Liver (tissue), 9 donors: ENCODE data around the gene SET. TPM values are rescaled to one million over a fixed set of nuclear protein-coding genes. Genes with fewer than 3 reads are reported as not detected.

Experiments used
- DNase-seq: peaks from one replicate; pipeline ENCODE4 v3.0.0-alpha.2; 2017; ENCODE audit warnings: low spot score
- H3K27ac ChIP-seq, 2 donors: one replicate each; pipeline ENCODE4 v1.7.0; 2013; ENCODE audit warnings: inconsistent platforms in 2 of 2, low read length in 2 of 2, control low read depth in 1 of 2, low read depth in 1 of 2, mild to moderate bottlenecking in 1 of 2
- H3K27me3 ChIP-seq, 4 donors: one replicate each; pipeline versions ENCODE4 v1.6.1 to v1.7.0; 2013; ENCODE audit warnings: low read length in 3 of 4, inconsistent platforms in 1 of 4, mild to moderate bottlenecking in 1 of 4, moderate library complexity in 1 of 4; ENCODE audit not compliant: control insufficient read depth in 4 of 4, insufficient read depth in 4 of 4
- H3K36me3 ChIP-seq, 4 donors: one replicate each; pipeline versions ENCODE4 v1.6.1 to v1.7.0; 2013; ENCODE audit warnings: low read length in 3 of 4, mild to moderate bottlenecking in 3 of 4, low read depth in 1 of 4, moderate library complexity in 1 of 4; ENCODE audit not compliant: control insufficient read depth in 4 of 4, insufficient read depth in 3 of 4
- H3K4me1 ChIP-seq, 4 donors: one replicate each; pipeline versions ENCODE4 v1.6.1 to v1.7.0; 2013; ENCODE audit warnings: low read length in 3 of 4, mild to moderate bottlenecking in 3 of 4, moderate library complexity in 1 of 4; ENCODE audit not compliant: control insufficient read depth in 4 of 4, insufficient read depth in 4 of 4
- H3K4me3 ChIP-seq, 3 donors: one replicate each; pipeline versions ENCODE4 v1.6.1 to v1.7.0; 2013; ENCODE audit warnings: low read length in 3 of 3, control low read depth in 1 of 3, low read depth in 1 of 3, mild to moderate bottlenecking in 1 of 3
- H3K9ac ChIP-seq, 2 donors: one replicate each; pipeline ENCODE4 v1.7.0; 2013; ENCODE audit warnings: low read length in 2 of 2, mild to moderate bottlenecking in 2 of 2, moderate library complexity in 2 of 2, control low read depth in 1 of 2, low read depth in 1 of 2
- H3K9me3 ChIP-seq, 4 donors: one replicate each; pipeline versions ENCODE4 v1.6.1 to v1.7.0; 2013; ENCODE audit warnings: low read length in 3 of 4; ENCODE audit not compliant: control insufficient read depth in 4 of 4
- ATF3 ChIP-seq: IDR thresholded peaks from 2 replicates; pipeline ENCODE4 v1.6.1; 2016; ENCODE audit warnings: antibody characterized with exemption
- EGR1 ChIP-seq, 2 donors: IDR thresholded peaks; 2 replicates each; pipeline ENCODE4 v1.6.1; 2016 to 2018; ENCODE audit warnings: antibody characterized with exemption in 2 of 2, low read depth in 2 of 2
- FOXA1 ChIP-seq: IDR thresholded peaks from 2 replicates; pipeline ENCODE4 v1.6.1; 2016; ENCODE audit warnings: antibody characterized with exemption
- FOXA2 ChIP-seq: IDR thresholded peaks from 2 replicates; pipeline ENCODE4 v1.6.1; 2016; ENCODE audit warnings: antibody characterized with exemption
- GABPA ChIP-seq, 2 donors: IDR thresholded peaks in 1 of 2; conservative IDR thresholded peaks in 1 of 2; 2 replicates each; pipeline ENCODE4 v1.6.1; 2016; ENCODE audit warnings: antibody characterized with exemption in 2 of 2, mild to moderate bottlenecking in 1 of 2, moderate library complexity in 1 of 2
- HNF4A ChIP-seq, 2 donors: conservative IDR thresholded peaks; 2 replicates each; pipeline ENCODE4 v1.6.1; 2016; ENCODE audit warnings: antibody characterized with exemption in 2 of 2, mild to moderate bottlenecking in 2 of 2
- HNF4G ChIP-seq: IDR thresholded peaks from 2 replicates; pipeline ENCODE4 v1.6.1; 2016; ENCODE audit warnings: antibody characterized with exemption
- JUND ChIP-seq, 2 donors: IDR thresholded peaks; 2 replicates each; pipeline ENCODE4 v1.6.1; 2016; ENCODE audit warnings: antibody characterized with exemption in 2 of 2
- NR2F2 ChIP-seq: IDR thresholded peaks from 2 replicates; pipeline ENCODE4 v1.6.1; 2016; ENCODE audit warnings: antibody characterized with exemption
- SP1 ChIP-seq: IDR thresholded peaks from 2 replicates; pipeline ENCODE4 v1.6.1; 2018; ENCODE audit warnings: antibody characterized with exemption, mild to moderate bottlenecking
- TAF1 ChIP-seq: conservative IDR thresholded peaks from 2 replicates; pipeline ENCODE4 v1.6.1; 2016; ENCODE audit warnings: antibody characterized with exemption, mild to moderate bottlenecking
- YY1 ChIP-seq: IDR thresholded peaks from 2 replicates; pipeline ENCODE4 v1.6.1; 2016; ENCODE audit warnings: antibody characterized with exemption, mild to moderate bottlenecking
- WGBS: extraction: QIAGEN DNeasy Blood & Tissue Kit; methylation state at CpG from one replicate; pipeline ENCODE4 v1.1.7; 2013; 5-methylcytosine and 5-hydroxymethylcytosine counted together
- polyA plus RNA-seq, 2 donors: library from polyadenylated mRNA; stranded (reverse) in 1 of 2; unstranded in 1 of 2; fragments of 200-250 nt in 1 of 2; fragments of >200 nt in 1 of 2; fragmentation: Nextera tagmentation in 1 of 2; extraction: Ambion mirVana in 1 of 2; gene quantifications; one replicate each; pipeline versions ENCODE4 v1.2.1 to v1.2.3, GENCODE V29; 2013 to 2015
- total RNA-seq, 2 donors: library from RNA; depleted of rRNA; stranded (reverse); fragments of >200 nt; gene quantifications; one replicate each; pipeline ENCODE4 v1.2.3, GENCODE V29; 2014
- TF ChIP-seq, protein P1 (sequence below): IDR thresholded peaks from 2 replicates; pipeline ENCODE4 v1.6.1; 2016; ENCODE audit warnings: antibody characterized with exemption, mild to moderate bottlenecking
- TF ChIP-seq, protein P2 (sequence below): IDR thresholded peaks from 2 replicates; pipeline ENCODE4 v1.6.1; 2016; ENCODE audit warnings: antibody characterized with exemption
- TF ChIP-seq, protein P3 (sequence below): fragments of 150-350 bp; IDR thresholded peaks from 2 replicates; pipeline ENCODE4 v1.5.1; 2017; ENCODE audit warnings: improper control_type of control experiment, low read depth, low read length; ENCODE audit not compliant: missing input control
- donor health status: healthy.
- donor health status: healthy.
- donor health status: healthy.
- donor health status: healthy.
- donor health status: healthy.

The SET gene
- total and polyA plus RNA-seq, 4 donors, result 58.2 to 95.6 (median 69.3) TPM

- peaks cover 0 to 8% (median under 1%) of the 10 kb centered on the region in 4 donors for H3K36me3 ChIP-seq
- no peak for DNase-seq
- no peak overlapping the region for H3K4me3 ChIP-seq
- H3K9ac ChIP-seq, result no peak overlapping the region
- no peak for TF ChIP-seq TAF1
- no peak for TF ChIP-seq HNF4A (conservative IDR thresholded peaks at IDR 0.05)
- TF ChIP-seq GABPA (IDR thresholded peaks at IDR 0.05 in 1 of 2, conservative IDR thresholded peaks at IDR 0.05 in 1 of 2), result no peak
- TF ChIP-seq, protein P1, sequence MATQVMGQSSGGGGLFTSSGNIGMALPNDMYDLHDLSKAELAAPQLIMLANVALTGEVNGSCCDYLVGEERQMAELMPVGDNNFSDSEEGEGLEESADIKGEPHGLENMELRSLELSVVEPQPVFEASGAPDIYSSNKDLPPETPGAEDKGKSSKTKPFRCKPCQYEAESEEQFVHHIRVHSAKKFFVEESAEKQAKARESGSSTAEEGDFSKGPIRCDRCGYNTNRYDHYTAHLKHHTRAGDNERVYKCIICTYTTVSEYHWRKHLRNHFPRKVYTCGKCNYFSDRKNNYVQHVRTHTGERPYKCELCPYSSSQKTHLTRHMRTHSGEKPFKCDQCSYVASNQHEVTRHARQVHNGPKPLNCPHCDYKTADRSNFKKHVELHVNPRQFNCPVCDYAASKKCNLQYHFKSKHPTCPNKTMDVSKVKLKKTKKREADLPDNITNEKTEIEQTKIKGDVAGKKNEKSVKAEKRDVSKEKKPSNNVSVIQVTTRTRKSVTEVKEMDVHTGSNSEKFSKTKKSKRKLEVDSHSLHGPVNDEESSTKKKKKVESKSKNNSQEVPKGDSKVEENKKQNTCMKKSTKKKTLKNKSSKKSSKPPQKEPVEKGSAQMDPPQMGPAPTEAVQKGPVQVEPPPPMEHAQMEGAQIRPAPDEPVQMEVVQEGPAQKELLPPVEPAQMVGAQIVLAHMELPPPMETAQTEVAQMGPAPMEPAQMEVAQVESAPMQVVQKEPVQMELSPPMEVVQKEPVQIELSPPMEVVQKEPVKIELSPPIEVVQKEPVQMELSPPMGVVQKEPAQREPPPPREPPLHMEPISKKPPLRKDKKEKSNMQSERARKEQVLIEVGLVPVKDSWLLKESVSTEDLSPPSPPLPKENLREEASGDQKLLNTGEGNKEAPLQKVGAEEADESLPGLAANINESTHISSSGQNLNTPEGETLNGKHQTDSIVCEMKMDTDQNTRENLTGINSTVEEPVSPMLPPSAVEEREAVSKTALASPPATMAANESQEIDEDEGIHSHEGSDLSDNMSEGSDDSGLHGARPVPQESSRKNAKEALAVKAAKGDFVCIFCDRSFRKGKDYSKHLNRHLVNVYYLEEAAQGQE, result no peak
- TF ChIP-seq JUND (IDR thresholded peaks at IDR 0.05), result no peak
- TF ChIP-seq SP1, result no peak
- TF ChIP-seq HNF4G, result no peak
- peaks cover 0 to 4% (median 2%) of the 10 kb centered on the region in 4 donors for H3K4me1 ChIP-seq
- 75% methylated on average over 8 of the region's 8 CpGs for WGBS
- H3K27ac ChIP-seq, result no peak overlapping the region
- H3K27me3 ChIP-seq, result no peaks in the 10 kb centered on the region
- H3K9me3 ChIP-seq, result no peaks in the 10 kb centered on the region
These were observed 29.0 kb downstream of the SET start for GRCh38 chr9:128718047-128718446.

- no peak overlapping the region for H3K9ac ChIP-seq
- peaks cover 0 to 8% (median under 1%) of the 10 kb centered on the region in 4 donors for H3K36me3 ChIP-seq
- WGBS, result 61% methylated on average over 5 of the region's 5 CpGs
- no peak overlapping the region for H3K4me3 ChIP-seq
- DNase-seq, result no peak
- H3K9me3 ChIP-seq, result no peaks in the 10 kb centered on the region
- H3K27me3 ChIP-seq, result no peaks in the 10 kb centered on the region
- peaks cover 1 to 8% (median 6%) of the 10 kb centered on the region in 4 donors for H3K4me1 ChIP-seq
- TF ChIP-seq JUND (IDR thresholded peaks at IDR 0.05) (no peak), FOXA2 (no peak), FOXA1 (no peak)
- no peak overlapping the region for H3K27ac ChIP-seq
These were observed 29.5 kb downstream of the SET start for GRCh38 chr9:128718475-128718874.

GRCh38 chr9:128719919-128720605, 31.0 kb downstream of the SET start:
- no peak for DNase-seq
- Histone ChIP-seq H3K9me3 (no peaks in the 10 kb centered on the region), H3K36me3 (peaks cover 0 to 8% (median under 1%) of the 10 kb centered on the region in 4 donors), H3K4me3 (no peak overlapping the region), H3K27me3 (no peaks in the 10 kb centered on the region), H3K9ac (no peak overlapping the region), H3K4me1 (peaks cover 4 to 20% (median 14%) of the 10 kb centered on the region in 4 donors), H3K27ac (no peak overlapping the region)
- 94% methylated on average over 30 of the region's 30 CpGs for WGBS
- TF ChIP-seq JUND (IDR thresholded peaks at IDR 0.05), result no peak
- TF ChIP-seq FOXA1, result no peak
- TF ChIP-seq TAF1, result no peak
- TF ChIP-seq HNF4G, result no peak
- no peak for TF ChIP-seq HNF4A (conservative IDR thresholded peaks at IDR 0.05)
- TF ChIP-seq, protein P2, sequence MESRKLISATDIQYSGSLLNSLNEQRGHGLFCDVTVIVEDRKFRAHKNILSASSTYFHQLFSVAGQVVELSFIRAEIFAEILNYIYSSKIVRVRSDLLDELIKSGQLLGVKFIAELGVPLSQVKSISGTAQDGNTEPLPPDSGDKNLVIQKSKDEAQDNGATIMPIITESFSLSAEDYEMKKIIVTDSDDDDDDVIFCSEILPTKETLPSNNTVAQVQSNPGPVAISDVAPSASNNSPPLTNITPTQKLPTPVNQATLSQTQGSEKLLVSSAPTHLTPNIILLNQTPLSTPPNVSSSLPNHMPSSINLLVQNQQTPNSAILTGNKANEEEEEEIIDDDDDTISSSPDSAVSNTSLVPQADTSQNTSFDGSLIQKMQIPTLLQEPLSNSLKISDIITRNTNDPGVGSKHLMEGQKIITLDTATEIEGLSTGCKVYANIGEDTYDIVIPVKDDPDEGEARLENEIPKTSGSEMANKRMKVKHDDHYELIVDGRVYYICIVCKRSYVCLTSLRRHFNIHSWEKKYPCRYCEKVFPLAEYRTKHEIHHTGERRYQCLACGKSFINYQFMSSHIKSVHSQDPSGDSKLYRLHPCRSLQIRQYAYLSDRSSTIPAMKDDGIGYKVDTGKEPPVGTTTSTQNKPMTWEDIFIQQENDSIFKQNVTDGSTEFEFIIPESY, result no peak
- no peak for TF ChIP-seq YY1
- no peak for TF ChIP-seq GABPA (IDR thresholded peaks at IDR 0.05 in 1 of 2, conservative IDR thresholded peaks at IDR 0.05 in 1 of 2)
- no peak for TF ChIP-seq ATF3
- TF ChIP-seq EGR1 (IDR thresholded peaks at IDR 0.05; ENCODE audit: low read depth in 2 of 2), result no peak
- TF ChIP-seq, protein P1, result no peak
- TF ChIP-seq, protein P3, sequence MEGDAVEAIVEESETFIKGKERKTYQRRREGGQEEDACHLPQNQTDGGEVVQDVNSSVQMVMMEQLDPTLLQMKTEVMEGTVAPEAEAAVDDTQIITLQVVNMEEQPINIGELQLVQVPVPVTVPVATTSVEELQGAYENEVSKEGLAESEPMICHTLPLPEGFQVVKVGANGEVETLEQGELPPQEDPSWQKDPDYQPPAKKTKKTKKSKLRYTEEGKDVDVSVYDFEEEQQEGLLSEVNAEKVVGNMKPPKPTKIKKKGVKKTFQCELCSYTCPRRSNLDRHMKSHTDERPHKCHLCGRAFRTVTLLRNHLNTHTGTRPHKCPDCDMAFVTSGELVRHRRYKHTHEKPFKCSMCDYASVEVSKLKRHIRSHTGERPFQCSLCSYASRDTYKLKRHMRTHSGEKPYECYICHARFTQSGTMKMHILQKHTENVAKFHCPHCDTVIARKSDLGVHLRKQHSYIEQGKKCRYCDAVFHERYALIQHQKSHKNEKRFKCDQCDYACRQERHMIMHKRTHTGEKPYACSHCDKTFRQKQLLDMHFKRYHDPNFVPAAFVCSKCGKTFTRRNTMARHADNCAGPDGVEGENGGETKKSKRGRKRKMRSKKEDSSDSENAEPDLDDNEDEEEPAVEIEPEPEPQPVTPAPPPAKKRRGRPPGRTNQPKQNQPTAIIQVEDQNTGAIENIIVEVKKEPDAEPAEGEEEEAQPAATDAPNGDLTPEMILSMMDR, result no peak
- TF ChIP-seq NR2F2, result no peak
